GM12878 (cell line): Measurements from ENCODE around the gene HECTD4. TPM values are rescaled to one million over a fixed set of nuclear protein-coding genes. Genes with fewer than 3 reads are reported as not detected.
"Not testable (repeated sequence)": the region's sequence is repeated elsewhere in the genome, so short reads cannot be mapped to it uniquely, and the experiment has no call there.

Experiments
- ATAC-seq: fragments of 200-7000 bp; cut with Tn5 transposase; 3 replicates; pipeline ENCODE4 v1.9.1; 2020; ENCODE audit warnings: mild to moderate bottlenecking, moderate library complexity
- BruUV-seq: library from RNA; stranded (reverse); fragments of 400-500 nt; replicated peaks from 2 replicates; lab custom pipeline; 2021; lab: Mats Ljungman, UMichigan
- CTCF ChIA-PET: fragments of 300-600 bp; sonication (Branson Sonifier 250); formaldehyde crosslinking; extraction: SDS; loops from one replicate; lab custom pipeline; 2021; ENCODE audit warnings: inconsistent platforms; lab: Yijun Ruan, JAX
- POLR2A ChIA-PET: fragments of 350-600 bp; formaldehyde crosslinking; extraction: SDS; loops from one replicate; lab custom pipeline; 2021; ENCODE audit warnings: inconsistent platforms; lab: Charles Lee
- RAD21 ChIA-PET: fragments of 300-600 bp; sonication (Branson Sonifier 250); formaldehyde crosslinking; loops from one replicate; lab custom pipeline; 2023; ENCODE audit warnings: antibody characterized with exemption; ENCODE audit not compliant: unreplicated experiment; lab: Charles Lee
- SMC1A ChIA-PET: fragments of 300-600 bp; sonication (Branson Sonifier 250); formaldehyde crosslinking; loops from one replicate; lab custom pipeline; 2023; ENCODE audit not compliant: unreplicated experiment, uncharacterized antibody; lab: Charles Lee
- DNase-seq: peaks from one replicate; pipeline ENCODE4 v3.0.0-alpha.2; 2011; ENCODE audit warnings: low read depth, low spot score
- FAIRE-seq: peaks from 3 replicates; lab custom pipeline; 2011; peaks lifted over from hg19 to GRCh38; lab: Jason Lieb, UNC
- H2AFZ ChIP-seq: 2 replicates; pipeline ENCODE4 v1.6.0; 2011; ENCODE audit warnings: low read depth, low read length, control low read depth; ENCODE audit not compliant: control insufficient read depth
- H3K27ac ChIP-seq: 2 replicates; pipeline ENCODE4 v1.5.1; 2011; ENCODE audit warnings: control low read depth; ENCODE audit not compliant: control insufficient read depth, insufficient read depth
- H3K27me3 ChIP-seq, 2 experiments: replicated peaks in 1 of 2; 2 replicates each; pipeline versions ENCODE4 v1.6.0 to v1.6.1; 2011; ENCODE audit warnings: low read length in 1 of 2; ENCODE audit not compliant: control insufficient read depth in 2 of 2, insufficient read depth in 2 of 2
- H3K36me3 ChIP-seq, 2 experiments: 2 replicates each; pipeline ENCODE4 v1.5.1; 2011; ENCODE audit warnings: low read length in 1 of 2; ENCODE audit not compliant: control insufficient read depth in 2 of 2, insufficient read depth in 2 of 2
- H3K4me1 ChIP-seq: 2 replicates; pipeline ENCODE4 v1.6.1; 2011; ENCODE audit warnings: mild to moderate bottlenecking, low read length, moderate library complexity, mixed read lengths; ENCODE audit not compliant: control insufficient read depth, insufficient read depth
- H3K4me2 ChIP-seq: 2 replicates; pipeline ENCODE4 v1.6.0; 2011; ENCODE audit warnings: control low read depth; ENCODE audit not compliant: control insufficient read depth, insufficient read depth
- H3K4me3 ChIP-seq: fragments of 200-600 bp; sonication (generic); 2 replicates; pipeline ENCODE4 v1.5.1; 2016
- H3K79me2 ChIP-seq: 2 replicates; pipeline ENCODE4 v1.6.0; 2011; ENCODE audit warnings: low read length; ENCODE audit not compliant: control insufficient read depth, insufficient read depth
- H3K9ac ChIP-seq: 2 replicates; pipeline ENCODE4 v1.8.0; 2011; ENCODE audit warnings: low read length, control low read depth, mixed read lengths; ENCODE audit not compliant: control insufficient read depth, insufficient read depth
- H3K9me3 ChIP-seq: replicated peaks from 3 replicates; pipeline ENCODE4 v1.5.1; 2011; ENCODE audit warnings: mild to moderate bottlenecking, low read length; ENCODE audit not compliant: control insufficient read depth, insufficient read depth
- H4K20me1 ChIP-seq: 2 replicates; pipeline ENCODE4 v1.6.0; 2011; ENCODE audit not compliant: control insufficient read depth, insufficient read depth
- BRCA1 ChIP-seq: IDR thresholded peaks from 2 replicates; pipeline ENCODE4 v1.6.1; 2011; ENCODE audit warnings: low read depth, low read length, improper control_type of control experiment
- NBN ChIP-seq: fragments of 450-650 bp; IDR thresholded peaks from 2 replicates; pipeline ENCODE4 v1.6.1; 2016
- NKRF ChIP-seq: fragments of 450-650 bp; conservative IDR thresholded peaks from 2 replicates; pipeline ENCODE4 v1.6.1; 2017; ENCODE audit warnings: mild to moderate bottlenecking, moderate library complexity
- NR2F1 ChIP-seq: fragments of 450-650 bp; conservative IDR thresholded peaks from 2 replicates; pipeline ENCODE4 v1.6.1; 2017; ENCODE audit warnings: mild to moderate bottlenecking
- SUPT20H ChIP-seq: IDR thresholded peaks from 2 replicates; pipeline ENCODE4 v1.6.1; 2011; ENCODE audit warnings: low read depth, mild to moderate bottlenecking, low read length, moderate library complexity, borderline replicate concordance; ENCODE audit not compliant: control insufficient read depth
- WGBS: methylation state at CpG from one replicate; pipeline ENCODE4 v1.1.6; 2016; ENCODE audit warnings: low lambda C conversion rate; ENCODE audit not compliant: insufficient replicate concordance, insufficient coverage; ENCODE audit errors: missing lambda C conversion rate; 5-methylcytosine and 5-hydroxymethylcytosine counted together
- in situ Hi-C: fragments of 300-500 bp; cut with MboI; formaldehyde crosslinking; loops from 9 replicates; pipeline ENCODE4 v1.14.3; 2018; ENCODE audit warnings: mixed read lengths
- intact Hi-C: fragments of 100-400 bp; cut with micrococcal nuclease; formaldehyde crosslinking; loops from one replicate; pipeline ENCODE4 v1.14.2; 2022; ENCODE audit not compliant: unreplicated experiment
- polyA plus RNA-seq, 11 experiments: library from polyadenylated mRNA; depleted of rRNA in 4 of 11; unstranded in 6 of 11; stranded (reverse) in 5 of 11; fragments of >200 nt; fragmentation: Nextera tagmentation in 4 of 11; fragmentation: Illumina TruSeq in 1 of 11; extraction: Ambion mirVana in 4 of 11; extraction: Trizol in 1 of 11; gene quantifications; 1 replicate in 1 of 11; 2 replicates in 10 of 11; pipeline versions ENCODE4 v1.2.1 to v1.2.3, GENCODE V29; 2011 to 2016; ENCODE audit warnings: inconsistent platforms in 2 of 11, missing spikeins in 2 of 11, low read depth in 1 of 11
- total RNA-seq, 4 experiments: library from RNA; depleted of rRNA in 3 of 4; stranded (reverse); fragments of >200 nt in 3 of 4; fragmentation: Illumina TruSeq in 1 of 4; extraction: Trizol in 1 of 4; gene quantifications; 2 replicates each; pipeline versions ENCODE4 v1.2.1 to v1.2.3, GENCODE V29; 2013 to 2021
- TF ChIP-seq, protein P1 (sequence below): fragments of 450-650 bp; IDR thresholded peaks from 2 replicates; pipeline ENCODE4 v1.6.1; 2016; ENCODE audit warnings: mild to moderate bottlenecking, moderate library complexity, borderline replicate concordance

Gene HECTD4
- total and polyA plus RNA-seq, 10 of the 15 experiments (the other 5 are each of a cell fraction or from before 2014, with no cell fraction given): 5.8 to 43.9 (median 17.9) TPM

DNA sequence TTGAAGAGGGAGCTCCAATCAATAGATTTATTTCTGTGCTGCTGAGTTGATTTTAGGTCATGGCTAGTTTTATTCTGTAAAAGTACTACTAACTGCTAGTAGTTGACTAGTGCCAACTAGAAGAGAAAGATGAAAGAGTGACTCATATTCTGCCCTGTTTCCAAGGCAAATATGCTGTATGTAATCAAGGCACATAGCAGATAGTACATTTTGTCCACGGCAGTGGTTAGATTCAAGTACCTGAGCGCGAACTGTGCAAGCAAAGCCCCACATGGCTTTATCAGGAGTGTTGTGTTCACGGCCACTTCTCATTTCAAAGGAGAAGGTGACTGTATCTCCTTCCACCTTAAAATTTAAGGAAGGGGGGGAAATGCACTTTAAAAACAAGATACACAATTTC lies 130.0 kb downstream of the HECTD4 start:
- Histone ChIP-seq H2AFZ (no peak overlapping the region), H3K27ac (no peak overlapping the region), H3K79me2 (no peaks in the 10 kb centered on the region), H4K20me1 (no peaks in the 10 kb centered on the region), H3K4me1 (no peaks in the 10 kb centered on the region), H3K9ac (no peak overlapping the region), H3K4me3 (no peak overlapping the region), H3K4me2 (no peak overlapping the region), H3K36me3 (peaks cover 0 to 24% of the 10 kb centered on the region in 2 experiments), H3K27me3 (no peaks in the 10 kb centered on the region), H3K9me3 (no peaks in the 10 kb centered on the region)
- no TSS peak for BruUV-seq
- in situ Hi-C loops: no loop called here
- ChIA-PET POLR2A (no interaction called here), RAD21 (no interaction called here), CTCF (interaction anchor here (0.8 to 0.9 kb wide), 2 partner anchors 13 to 159 kb away, joined by 4 read pairs; no protein-coding TSS in a partner anchor), SMC1A (no interaction called here)
- no peak for ATAC-seq
- intact Hi-C loops: no loop called here
- WGBS: 100% methylated on average over 4 of the region's 4 CpGs
- FAIRE-seq: no peak
- no peak for DNase-seq
- TF ChIP-seq NKRF (no peak), NR2F1 (no peak), NBN (no peak), BRCA1 (no peak), SUPT20H (no peak)
- TF ChIP-seq, protein P1, sequence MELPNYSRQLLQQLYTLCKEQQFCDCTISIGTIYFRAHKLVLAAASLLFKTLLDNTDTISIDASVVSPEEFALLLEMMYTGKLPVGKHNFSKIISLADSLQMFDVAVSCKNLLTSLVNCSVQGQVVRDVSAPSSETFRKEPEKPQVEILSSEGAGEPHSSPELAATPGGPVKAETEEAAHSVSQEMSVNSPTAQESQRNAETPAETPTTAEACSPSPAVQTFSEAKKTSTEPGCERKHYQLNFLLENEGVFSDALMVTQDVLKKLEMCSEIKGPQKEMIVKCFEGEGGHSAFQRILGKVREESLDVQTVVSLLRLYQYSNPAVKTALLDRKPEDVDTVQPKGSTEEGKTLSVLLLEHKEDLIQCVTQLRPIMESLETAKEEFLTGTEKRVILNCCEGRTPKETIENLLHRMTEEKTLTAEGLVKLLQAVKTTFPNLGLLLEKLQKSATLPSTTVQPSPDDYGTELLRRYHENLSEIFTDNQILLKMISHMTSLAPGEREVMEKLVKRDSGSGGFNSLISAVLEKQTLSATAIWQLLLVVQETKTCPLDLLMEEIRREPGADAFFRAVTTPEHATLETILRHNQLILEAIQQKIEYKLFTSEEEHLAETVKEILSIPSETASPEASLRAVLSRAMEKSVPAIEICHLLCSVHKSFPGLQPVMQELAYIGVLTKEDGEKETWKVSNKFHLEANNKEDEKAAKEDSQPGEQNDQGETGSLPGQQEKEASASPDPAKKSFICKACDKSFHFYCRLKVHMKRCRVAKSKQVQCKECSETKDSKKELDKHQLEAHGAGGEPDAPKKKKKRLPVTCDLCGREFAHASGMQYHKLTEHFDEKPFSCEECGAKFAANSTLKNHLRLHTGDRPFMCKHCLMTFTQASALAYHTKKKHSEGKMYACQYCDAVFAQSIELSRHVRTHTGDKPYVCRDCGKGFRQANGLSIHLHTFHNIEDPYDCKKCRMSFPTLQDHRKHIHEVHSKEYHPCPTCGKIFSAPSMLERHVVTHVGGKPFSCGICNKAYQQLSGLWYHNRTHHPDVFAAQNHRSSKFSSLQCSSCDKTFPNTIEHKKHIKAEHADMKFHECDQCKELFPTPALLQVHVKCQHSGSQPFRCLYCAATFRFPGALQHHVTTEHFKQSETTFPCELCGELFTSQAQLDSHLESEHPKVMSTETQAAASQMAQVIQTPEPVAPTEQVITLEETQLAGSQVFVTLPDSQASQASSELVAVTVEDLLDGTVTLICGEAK: no peak

GRCh38 chr12:112244902-112245301 lies 137.3 kb downstream of the HECTD4 start:
- H3K79me2 ChIP-seq, H3K4me3 ChIP-seq, H2AFZ ChIP-seq, H3K4me2 ChIP-seq, H3K9me3 ChIP-seq, H3K27ac ChIP-seq, DNase-seq, RAD21 ChIA-PET, BruUV-seq, FAIRE-seq, POLR2A ChIA-PET, intact Hi-C loops, in situ Hi-C loops, H3K27me3 ChIP-seq, H3K9ac ChIP-seq, H3K4me1 ChIP-seq, ATAC-seq, H4K20me1 ChIP-seq: not testable (repeated sequence)
- SMC1A ChIA-PET: interaction anchor here (0.8 to 1.5 kb wide), 5 partner anchors 10 to 142 kb away, joined by 3 to 4 read pairs (median 3); no protein-coding TSS in a partner anchor
- WGBS: 100% methylated on average over 1 of the region's 1 CpG
- peaks cover 4 to 10% of the 10 kb centered on the region in 2 experiments; a peak in 3 of 4 replicates for H3K36me3 ChIP-seq
- CTCF ChIA-PET: interaction anchor here (1.1 to 1.3 kb wide), 3 partner anchors 9 to 299 kb away, joined by 3 to 5 read pairs (median 4); no protein-coding TSS in a partner anchor
